Neural cell (in vitro differentiated cells): ENCODE measurements around the gene CDC37L1. TPM values are rescaled to one million over a fixed set of nuclear protein-coding genes. Genes with fewer than 3 reads are reported as not detected.

Experiments used
- H2AFZ ChIP-seq: fragments of 200-600, 300-800 bp; sonication (generic), shearing (Covaris generic); 2 replicates; pipeline ENCODE4 v1.6.0; 2014; ENCODE audit warnings: low read depth, mild to moderate bottlenecking, antibody characterized with exemption, low read length, moderate library complexity
- H3F3A ChIP-seq: fragments of 200-600 bp; shearing (Covaris generic); 2 replicates; pipeline ENCODE4 v1.6.1; 2016; ENCODE audit warnings: mild to moderate bottlenecking, moderate library complexity, mixed read lengths, antibody characterized with exemption, low read length; ENCODE audit not compliant: insufficient read depth, poor library complexity, severe bottlenecking
- H3K27ac ChIP-seq: fragments of 200-600, 300-800 bp; sonication (generic), shearing (Covaris generic); 2 replicates; pipeline ENCODE4 v1.5.1; 2014; ENCODE audit warnings: mild to moderate bottlenecking, low read length, moderate library complexity
- H3K27me3 ChIP-seq: fragments of 300-800, 200-600 bp; sonication (generic), shearing (Covaris generic); 2 replicates; pipeline ENCODE4 v1.6.0; 2014; ENCODE audit warnings: mild to moderate bottlenecking, low read depth, low read length, moderate library complexity; ENCODE audit not compliant: insufficient read depth
- H3K36me3 ChIP-seq: fragments of 300-800, 200-600 bp; sonication (generic), shearing (Covaris generic); 2 replicates; pipeline ENCODE4 v1.5.1; 2014; ENCODE audit warnings: mild to moderate bottlenecking, antibody characterized with exemption, low read length, moderate library complexity; ENCODE audit not compliant: insufficient read depth
- H3K4me2 ChIP-seq: fragments of 300-800, 200-600 bp; sonication (generic), shearing (Covaris generic); 2 replicates; pipeline ENCODE4 v1.6.0; 2014; ENCODE audit warnings: mild to moderate bottlenecking, low read length
- H3K4me3 ChIP-seq: fragments of 300-800, 200-600 bp; sonication (generic), shearing (Covaris generic); 2 replicates; pipeline ENCODE4 v1.5.1; 2014; ENCODE audit warnings: mild to moderate bottlenecking, low read length, moderate library complexity
- H3K79me2 ChIP-seq: fragments of 200-600 bp; shearing (Covaris generic); replicated peaks from 2 replicates; pipeline ENCODE4 v1.6.0; 2014; ENCODE audit warnings: mild to moderate bottlenecking, low read length, moderate library complexity; ENCODE audit not compliant: insufficient read depth
- H3K9ac ChIP-seq: fragments of 300-800, 200-600 bp; sonication (generic), shearing (Covaris generic); 2 replicates; pipeline ENCODE4 v1.6.1; 2016; ENCODE audit warnings: mild to moderate bottlenecking, low read length, mixed read lengths
- H3K9me2 ChIP-seq: fragments of 200-600 bp; shearing (Covaris generic); 2 replicates; pipeline ENCODE4 v1.6.1; 2016; ENCODE audit warnings: mild to moderate bottlenecking, low read length, mixed read lengths; ENCODE audit not compliant: insufficient read depth
- H3K9me3 ChIP-seq: fragments of 200-600, 300-800 bp; sonication (generic), shearing (Covaris generic); 2 replicates; pipeline ENCODE4 v1.6.1; 2016; ENCODE audit warnings: mild to moderate bottlenecking, mixed run types, low read length, moderate library complexity, mixed read lengths
- H4K20me1 ChIP-seq: fragments of 200-600 bp; shearing (Covaris generic); 2 replicates; pipeline ENCODE4 v1.6.1; 2016; ENCODE audit warnings: mild to moderate bottlenecking, mixed run types; ENCODE audit not compliant: insufficient read depth
- EP300 ChIP-seq: fragments of 450-650 bp; conservative IDR thresholded peaks from 2 replicates; pipeline ENCODE4 v1.6.1; 2014; ENCODE audit warnings: antibody characterized with exemption, mild to moderate bottlenecking, moderate library complexity; ENCODE audit not compliant: poor library complexity, severe bottlenecking
- EZH2 ChIP-seq: fragments of 200-600, 300-800 bp; shearing (Covaris generic), sonication (generic); IDR thresholded peaks from 2 replicates; pipeline ENCODE4 v1.6.1; 2014; ENCODE audit warnings: antibody characterized with exemption, low read length, borderline replicate concordance, mild to moderate bottlenecking; ENCODE audit not compliant: insufficient read depth, poor library complexity, severe bottlenecking
- MXI1 ChIP-seq: fragments of 450-650 bp; conservative IDR thresholded peaks from 2 replicates; pipeline ENCODE4 v1.6.1; 2014; ENCODE audit warnings: antibody characterized with exemption, mild to moderate bottlenecking; ENCODE audit not compliant: poor library complexity, severe bottlenecking
- POLR2AphosphoS5 ChIP-seq: IDR thresholded peaks from 2 replicates; pipeline ENCODE4 v1.6.1; 2012
- RAD21 ChIP-seq: fragments of 450-650 bp; conservative IDR thresholded peaks from 2 replicates; pipeline ENCODE4 v1.6.1; 2014; ENCODE audit warnings: antibody characterized with exemption, mild to moderate bottlenecking, moderate library complexity
- SMC3 ChIP-seq: fragments of 450-650 bp; conservative IDR thresholded peaks from 2 replicates; pipeline ENCODE4 v1.6.1; 2014; ENCODE audit warnings: antibody characterized with exemption, mild to moderate bottlenecking, moderate library complexity; ENCODE audit not compliant: poor library complexity
- TAF1 ChIP-seq: IDR thresholded peaks from 2 replicates; pipeline ENCODE4 v1.6.1; 2012; ENCODE audit warnings: low read depth
- polyA plus RNA-seq: library from polyadenylated mRNA; depleted of rRNA; stranded (reverse); fragments of >200 nt; gene quantifications from 2 replicates; pipeline ENCODE4 v1.2.3, GENCODE V29; 2014
- TF ChIP-seq, protein P1 (sequence below): fragments of 450-650 bp; IDR thresholded peaks from 2 replicates; pipeline ENCODE4 v1.5.1; 2014; ENCODE audit warnings: antibody characterized with exemption, mild to moderate bottlenecking, moderate library complexity; ENCODE audit not compliant: poor library complexity, severe bottlenecking
- TF ChIP-seq, protein P2 (sequence below): IDR thresholded peaks from 2 replicates; pipeline ENCODE4 v1.6.1; 2012; ENCODE audit warnings: borderline replicate concordance

The CDC37L1 gene
- polyA plus RNA-seq, 1 donor from 2014 or later: 34.7 TPM

DNA sequence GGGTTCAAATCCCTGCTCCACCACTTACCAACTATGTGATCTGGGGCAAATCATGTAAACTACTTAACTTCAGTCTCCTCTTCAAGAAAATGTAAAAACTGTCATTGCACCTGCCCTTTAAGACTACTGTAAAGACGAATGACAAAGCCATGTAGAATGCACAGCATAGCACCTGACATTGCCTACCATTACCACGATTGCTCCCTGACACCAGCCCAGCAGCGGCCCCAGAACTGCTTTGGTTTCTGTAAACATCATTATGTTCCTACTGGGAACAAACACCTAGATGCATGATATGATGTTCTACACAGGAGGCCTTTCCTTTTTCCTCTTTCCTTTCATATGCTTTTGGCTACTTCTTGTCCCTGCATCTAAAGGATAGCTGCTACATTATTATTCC, 40.4 kb upstream of the CDC37L1 start:
- no peak overlapping the region for H3K9ac ChIP-seq
- H4K20me1 ChIP-seq: no peaks in the 10 kb centered on the region
- H3K4me3 ChIP-seq: no peak overlapping the region
- no peak overlapping the region for H3K27ac ChIP-seq
- no peaks in the 10 kb centered on the region for H3K36me3 ChIP-seq
- TF ChIP-seq, protein P1, sequence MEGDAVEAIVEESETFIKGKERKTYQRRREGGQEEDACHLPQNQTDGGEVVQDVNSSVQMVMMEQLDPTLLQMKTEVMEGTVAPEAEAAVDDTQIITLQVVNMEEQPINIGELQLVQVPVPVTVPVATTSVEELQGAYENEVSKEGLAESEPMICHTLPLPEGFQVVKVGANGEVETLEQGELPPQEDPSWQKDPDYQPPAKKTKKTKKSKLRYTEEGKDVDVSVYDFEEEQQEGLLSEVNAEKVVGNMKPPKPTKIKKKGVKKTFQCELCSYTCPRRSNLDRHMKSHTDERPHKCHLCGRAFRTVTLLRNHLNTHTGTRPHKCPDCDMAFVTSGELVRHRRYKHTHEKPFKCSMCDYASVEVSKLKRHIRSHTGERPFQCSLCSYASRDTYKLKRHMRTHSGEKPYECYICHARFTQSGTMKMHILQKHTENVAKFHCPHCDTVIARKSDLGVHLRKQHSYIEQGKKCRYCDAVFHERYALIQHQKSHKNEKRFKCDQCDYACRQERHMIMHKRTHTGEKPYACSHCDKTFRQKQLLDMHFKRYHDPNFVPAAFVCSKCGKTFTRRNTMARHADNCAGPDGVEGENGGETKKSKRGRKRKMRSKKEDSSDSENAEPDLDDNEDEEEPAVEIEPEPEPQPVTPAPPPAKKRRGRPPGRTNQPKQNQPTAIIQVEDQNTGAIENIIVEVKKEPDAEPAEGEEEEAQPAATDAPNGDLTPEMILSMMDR: no peak
- TF ChIP-seq RAD21 (no peak), TAF1 (no peak)
- no peak overlapping the region for H3K4me2 ChIP-seq
- no peaks in the 10 kb centered on the region for H3K27me3 ChIP-seq
- no peaks in the 10 kb centered on the region for H3K79me2 ChIP-seq
- H3F3A ChIP-seq: no peaks in the 10 kb centered on the region
- H3K9me3 ChIP-seq: no peaks in the 10 kb centered on the region
- H2AFZ ChIP-seq: no peak overlapping the region
- H3K9me2 ChIP-seq: no peaks in the 10 kb centered on the region

DNA sequence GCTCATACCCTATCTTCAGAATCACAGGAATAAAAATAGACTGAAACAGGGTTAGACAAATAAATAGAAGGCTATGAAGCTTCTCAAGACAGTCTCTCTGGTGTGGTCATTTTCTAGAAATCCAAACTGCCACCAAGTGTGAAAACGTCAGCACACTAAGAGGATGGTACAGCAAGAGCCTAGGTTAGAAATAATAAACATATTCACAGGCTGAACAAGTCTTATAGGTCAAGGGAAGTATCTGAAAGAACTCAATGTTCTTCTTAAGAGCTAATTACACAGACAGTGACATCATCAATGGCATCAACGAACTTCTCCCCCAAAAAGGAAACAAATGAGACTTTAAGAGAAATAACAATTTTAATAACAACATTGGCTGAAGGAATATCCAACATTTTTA, 39.9 kb upstream of the CDC37L1 start:
- H3K9ac ChIP-seq: no peak overlapping the region
- H3K4me2 ChIP-seq: no peak overlapping the region
- H3F3A ChIP-seq: no peaks in the 10 kb centered on the region
- no peaks in the 10 kb centered on the region for H3K9me3 ChIP-seq
- H3K27ac ChIP-seq: no peak overlapping the region
- H3K4me3 ChIP-seq: no peak overlapping the region
- H3K79me2 ChIP-seq: no peaks in the 10 kb centered on the region
- no peaks in the 10 kb centered on the region for H3K27me3 ChIP-seq
- H3K9me2 ChIP-seq: no peaks in the 10 kb centered on the region
- H4K20me1 ChIP-seq: no peaks in the 10 kb centered on the region
- TF ChIP-seq EZH2: no peak
- TF ChIP-seq POLR2AphosphoS5: no peak
- no peak for TF ChIP-seq EP300
- TF ChIP-seq TAF1: no peak
- TF ChIP-seq, protein P2, sequence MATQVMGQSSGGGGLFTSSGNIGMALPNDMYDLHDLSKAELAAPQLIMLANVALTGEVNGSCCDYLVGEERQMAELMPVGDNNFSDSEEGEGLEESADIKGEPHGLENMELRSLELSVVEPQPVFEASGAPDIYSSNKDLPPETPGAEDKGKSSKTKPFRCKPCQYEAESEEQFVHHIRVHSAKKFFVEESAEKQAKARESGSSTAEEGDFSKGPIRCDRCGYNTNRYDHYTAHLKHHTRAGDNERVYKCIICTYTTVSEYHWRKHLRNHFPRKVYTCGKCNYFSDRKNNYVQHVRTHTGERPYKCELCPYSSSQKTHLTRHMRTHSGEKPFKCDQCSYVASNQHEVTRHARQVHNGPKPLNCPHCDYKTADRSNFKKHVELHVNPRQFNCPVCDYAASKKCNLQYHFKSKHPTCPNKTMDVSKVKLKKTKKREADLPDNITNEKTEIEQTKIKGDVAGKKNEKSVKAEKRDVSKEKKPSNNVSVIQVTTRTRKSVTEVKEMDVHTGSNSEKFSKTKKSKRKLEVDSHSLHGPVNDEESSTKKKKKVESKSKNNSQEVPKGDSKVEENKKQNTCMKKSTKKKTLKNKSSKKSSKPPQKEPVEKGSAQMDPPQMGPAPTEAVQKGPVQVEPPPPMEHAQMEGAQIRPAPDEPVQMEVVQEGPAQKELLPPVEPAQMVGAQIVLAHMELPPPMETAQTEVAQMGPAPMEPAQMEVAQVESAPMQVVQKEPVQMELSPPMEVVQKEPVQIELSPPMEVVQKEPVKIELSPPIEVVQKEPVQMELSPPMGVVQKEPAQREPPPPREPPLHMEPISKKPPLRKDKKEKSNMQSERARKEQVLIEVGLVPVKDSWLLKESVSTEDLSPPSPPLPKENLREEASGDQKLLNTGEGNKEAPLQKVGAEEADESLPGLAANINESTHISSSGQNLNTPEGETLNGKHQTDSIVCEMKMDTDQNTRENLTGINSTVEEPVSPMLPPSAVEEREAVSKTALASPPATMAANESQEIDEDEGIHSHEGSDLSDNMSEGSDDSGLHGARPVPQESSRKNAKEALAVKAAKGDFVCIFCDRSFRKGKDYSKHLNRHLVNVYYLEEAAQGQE: no peak
- TF ChIP-seq, protein P1: no peak
- no peak for TF ChIP-seq SMC3
- TF ChIP-seq RAD21: no peak
- no peak for TF ChIP-seq MXI1
- no peak overlapping the region for H2AFZ ChIP-seq
- no peaks in the 10 kb centered on the region for H3K36me3 ChIP-seq
